Gastrocnemius medialis (tissue), 4 donors: Measurements from ENCODE around the gene TXK.

Source experiments
- CTCF ChIP-seq, 5 experiments: fragments of 450-650 bp in 3 of 5; fragments of 200-600 bp in 2 of 5; sonication (generic) in 2 of 5; IDR thresholded peaks in 4 of 5; conservative IDR thresholded peaks in 1 of 5; 1 replicate in 4 of 5; 2 replicates in 1 of 5; pipeline ENCODE4 v1.5.1; 2016 to 2019; ENCODE audit warnings: antibody characterized with exemption in 5 of 5, mild to moderate bottlenecking in 3 of 5, moderate library complexity in 3 of 5
- POLR2A ChIP-seq, 2 donors: fragments of 450-650 bp; IDR thresholded peaks; one replicate each; pipeline ENCODE4 v1.6.1; 2017; ENCODE audit warnings: antibody characterized with exemption in 2 of 2, mild to moderate bottlenecking in 2 of 2, moderate library complexity in 2 of 2

- TF ChIP-seq CTCF (IDR thresholded peaks at IDR 0.05 in 4 of 5, conservative IDR thresholded peaks at IDR 0.05 in 1 of 5): no peak
- no peak for TF ChIP-seq POLR2A (IDR thresholded peaks at IDR 0.05)
Measured at GRCh38 chr4:48038666-48039065, 95.4 kb downstream of the TXK start.
